Testis (tissue), 2 donors: ENCODE results near the gene MTURN.

ENCODE experiments used
- POLR2A ChIP-seq: fragments of 450-650 bp; IDR thresholded peaks from one replicate; pipeline ENCODE4 v1.6.1; 2017; ENCODE audit warnings: antibody characterized with exemption, mild to moderate bottlenecking, moderate library complexity
- TF ChIP-seq, protein P1 (sequence below), 3 experiments: fragments of 450-650 bp in 2 of 3; fragments of 200-600 bp in 1 of 3; sonication (generic) in 1 of 3; IDR thresholded peaks; one replicate each; pipeline ENCODE4 v1.5.1; 2016 to 2019; ENCODE audit warnings: antibody characterized with exemption in 3 of 3, mild to moderate bottlenecking in 2 of 3, moderate library complexity in 1 of 3

GRCh38 chr7:30187513-30187912 lies 52.7 kb downstream of the MTURN start:
- TF ChIP-seq, protein P1, sequence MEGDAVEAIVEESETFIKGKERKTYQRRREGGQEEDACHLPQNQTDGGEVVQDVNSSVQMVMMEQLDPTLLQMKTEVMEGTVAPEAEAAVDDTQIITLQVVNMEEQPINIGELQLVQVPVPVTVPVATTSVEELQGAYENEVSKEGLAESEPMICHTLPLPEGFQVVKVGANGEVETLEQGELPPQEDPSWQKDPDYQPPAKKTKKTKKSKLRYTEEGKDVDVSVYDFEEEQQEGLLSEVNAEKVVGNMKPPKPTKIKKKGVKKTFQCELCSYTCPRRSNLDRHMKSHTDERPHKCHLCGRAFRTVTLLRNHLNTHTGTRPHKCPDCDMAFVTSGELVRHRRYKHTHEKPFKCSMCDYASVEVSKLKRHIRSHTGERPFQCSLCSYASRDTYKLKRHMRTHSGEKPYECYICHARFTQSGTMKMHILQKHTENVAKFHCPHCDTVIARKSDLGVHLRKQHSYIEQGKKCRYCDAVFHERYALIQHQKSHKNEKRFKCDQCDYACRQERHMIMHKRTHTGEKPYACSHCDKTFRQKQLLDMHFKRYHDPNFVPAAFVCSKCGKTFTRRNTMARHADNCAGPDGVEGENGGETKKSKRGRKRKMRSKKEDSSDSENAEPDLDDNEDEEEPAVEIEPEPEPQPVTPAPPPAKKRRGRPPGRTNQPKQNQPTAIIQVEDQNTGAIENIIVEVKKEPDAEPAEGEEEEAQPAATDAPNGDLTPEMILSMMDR (IDR thresholded peaks at IDR 0.05), result no peak
- no peak for TF ChIP-seq POLR2A
